ENCODE data around the gene PAPPA2. TPM values are rescaled to one million over a fixed set of nuclear protein-coding genes. Genes with fewer than 3 reads are reported as not detected.

Gene PAPPA2
- total and polyA plus RNA-seq, 2 of the 8 experiments (the other 6 are each of a cell fraction or from before 2014, with no cell fraction given), result 0.08 to 0.88 TPM

- H4K91ac ChIP-seq (replicated peaks; ENCODE audit: insufficient read length, low read length), result no peak overlapping the region
- H3K56ac ChIP-seq (replicated peaks; ENCODE audit: insufficient read length, low read depth, low read length), result no peak overlapping the region
- no peaks in the 10 kb centered on the region for H4K20me1 ChIP-seq (replicated peaks in 1 of 2; ENCODE audit: control insufficient read depth in 1 of 2, insufficient read depth in 2 of 2, low read length in 2 of 2)
- DNase-seq (ENCODE audit: low read depth in 1 of 2, low spot score in 2 of 2), result no peak
- POLR2A ChIA-PET (ENCODE audit: partially characterized antibody), result no interaction called here
- H3K18ac ChIP-seq (ENCODE audit: extremely low read depth, low read length), result no peak overlapping the region
- H3K9ac ChIP-seq (replicated peaks in 1 of 4; ENCODE audit: extremely low read depth in 1 of 4, low read depth in 3 of 4, low read length in 3 of 4), result no peak overlapping the region
- H3K4ac ChIP-seq (replicated peaks; ENCODE audit: insufficient read length, low read depth, low read length), result no peak overlapping the region
- no peaks in the 10 kb centered on the region for H3K23me2 ChIP-seq (ENCODE audit: low read depth, low read length)
- no peaks in the 10 kb centered on the region for H3K79me2 ChIP-seq (ENCODE audit: control insufficient read depth in 1 of 2, insufficient read depth in 2 of 2, low read length in 2 of 2)
- no peak for FAIRE-seq
- 69% methylated on average over 2 of the region's 2 CpGs; no CpG with 5 or more reads in 1 of the 2 experiments for WGBS, 2 experiments (ENCODE audit: extremely low coverage in 1 of 2, insufficient coverage in 1 of 2, insufficient read length in 1 of 2, insufficient replicate concordance in 2 of 2, low coverage in 1 of 2, low lambda C conversion rate in 2 of 2, missing lambda C conversion rate in 1 of 2)
- H3K4me2 ChIP-seq (ENCODE audit: insufficient read depth in 1 of 2, low read depth in 2 of 2, low read length in 2 of 2), result no peak overlapping the region
- no peak overlapping the region for H2BK5ac ChIP-seq (ENCODE audit: low read depth, low read length)
- CTCF ChIA-PET (ENCODE audit: partially characterized antibody), result interaction anchor here (1.2 to 1.3 kb wide), 2 partner anchors 8 to 194 kb away, joined by 6 to 9 read pairs; no protein-coding TSS in a partner anchor
- no peak overlapping the region for H2BK20ac ChIP-seq (ENCODE audit: low read length)
- no peak overlapping the region for H2BK12ac ChIP-seq (ENCODE audit: low read depth, low read length)
- no peaks in the 10 kb centered on the region for H3K4me1 ChIP-seq (replicated peaks in 1 of 4; ENCODE audit: control insufficient read depth in 3 of 4, insufficient read depth in 4 of 4, low read length in 3 of 4)
- no peak overlapping the region for H2AK5ac ChIP-seq (ENCODE audit: low read depth, low read length)
- H3K36me3 ChIP-seq (ENCODE audit: control insufficient read depth in 2 of 4, insufficient read depth in 4 of 4, low read length in 3 of 4), result no peaks in the 10 kb centered on the region
- no peak overlapping the region for H2BK15ac ChIP-seq (ENCODE audit: low read length)
- no peak overlapping the region for H4K8ac ChIP-seq (ENCODE audit: extremely low read depth, insufficient read depth, low read length)
- no peak overlapping the region for H2AFZ ChIP-seq (ENCODE audit: low read length)
- no peak overlapping the region for H2BK120ac ChIP-seq (replicated peaks; ENCODE audit: low read depth, low read length)
- H3K14ac ChIP-seq (ENCODE audit: insufficient read length), result no peak overlapping the region
- no peak overlapping the region for H3K4me3 ChIP-seq (ENCODE audit: extremely low read depth in 1 of 4, insufficient read depth in 2 of 4, low read depth in 3 of 4, low read length in 4 of 4)
- no peak overlapping the region for H4K5ac ChIP-seq (ENCODE audit: insufficient read length, low read depth, low read length)
- H3K79me1 ChIP-seq (ENCODE audit: low read depth, low read length), result no peaks in the 10 kb centered on the region
- no peaks in the 10 kb centered on the region for H3K9me3 ChIP-seq (ENCODE audit: insufficient read depth in 2 of 2, low read depth in 1 of 2, low read length in 1 of 2)
- no peak overlapping the region for H3K27ac ChIP-seq (ENCODE audit: low read depth, low read length)
- no peak overlapping the region for H3K23ac ChIP-seq (ENCODE audit: insufficient read length)
- H3K27me3 ChIP-seq (replicated peaks in 1 of 4; ENCODE audit: control insufficient read depth in 3 of 4, extremely low read depth in 1 of 4, insufficient read depth in 3 of 4, low read length in 3 of 4), result no peaks in the 10 kb centered on the region
- TF ChIP-seq TAF7 (optimal IDR thresholded peaks at IDR 0.05; ENCODE audit: borderline replicate concordance, low read depth, low read length) (no peak), JUN (IDR thresholded peaks at IDR 0.05; ENCODE audit: low read depth, low read length) (no peak), RXRA (IDR thresholded peaks at IDR 0.05; ENCODE audit: insufficient read depth, low read depth, low read length) (no peak), CREB1 (IDR thresholded peaks at IDR 0.05) (no peak), TBP (IDR thresholded peaks at IDR 0.05; ENCODE audit: low read depth, low read length) (no peak), SAP30 (IDR thresholded peaks at IDR 0.05; ENCODE audit: insufficient read depth, insufficient replicate concordance, low read length) (no peak), CTBP2 (IDR thresholded peaks at IDR 0.05; ENCODE audit: borderline replicate concordance, insufficient read depth, insufficient read length, low read length) (no peak), YY1 (IDR thresholded peaks at IDR 0.05; ENCODE audit: low read depth, low read length) (no peak), ASH2L (IDR thresholded peaks at IDR 0.05; ENCODE audit: low read length) (no peak), PHF8 (conservative IDR thresholded peaks at IDR 0.05; ENCODE audit: low read depth, low read length) (no peak), POLR2AphosphoS5 (IDR thresholded peaks at IDR 0.05; ENCODE audit: low read depth, low read length) (no peak)
- TF ChIP-seq, protein P1, sequence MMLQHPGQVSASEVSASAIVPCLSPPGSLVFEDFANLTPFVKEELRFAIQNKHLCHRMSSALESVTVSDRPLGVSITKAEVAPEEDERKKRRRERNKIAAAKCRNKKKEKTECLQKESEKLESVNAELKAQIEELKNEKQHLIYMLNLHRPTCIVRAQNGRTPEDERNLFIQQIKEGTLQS (IDR thresholded peaks at IDR 0.05; ENCODE audit: insufficient read depth, low read depth, low read length), result no peak
These were observed 291.7 kb downstream of the PAPPA2 start for GRCh38 chr1:176754676-176755075.
